Vagina (tissue), 2 donors: Measurements from ENCODE around the gene ERO1B. TPM values are rescaled to one million over a fixed set of nuclear protein-coding genes. Genes with fewer than 3 reads are reported as not detected.
"Not testable (repeated sequence)": the region's sequence is repeated elsewhere in the genome, so short reads cannot be mapped to it uniquely, and the experiment has no call there.

ENCODE experiments used
- DNase-seq, 2 donors: peaks; one replicate each; pipeline ENCODE4 v3.0.0-alpha.2; 2017; ENCODE audit errors: extremely low spot score in 2 of 2
- H3K27ac ChIP-seq: fragments of 200-600 bp; sonication (generic); one replicate; pipeline ENCODE4 v1.5.1; 2019
- H3K27me3 ChIP-seq: fragments of 200-600 bp; sonication (generic); one replicate; pipeline ENCODE4 v1.5.1; 2019
- H3K36me3 ChIP-seq, 2 donors: fragments of 200-600 bp; sonication (generic); one replicate each; pipeline ENCODE4 v1.5.1; 2017 to 2019
- H3K4me1 ChIP-seq: fragments of 200-600 bp; sonication (generic); one replicate; pipeline ENCODE4 v1.5.1; 2019
- H3K4me3 ChIP-seq, 2 donors: fragments of 200-600 bp; sonication (generic); 1 replicate in 1 of 2; 2 replicates in 1 of 2; pipeline ENCODE4 v1.5.1; 2016 to 2019
- H3K9me3 ChIP-seq: fragments of 200-600 bp; sonication (generic); one replicate; pipeline ENCODE4 v1.5.1; 2019
- CTCF ChIP-seq, 3 experiments: fragments of 450-650 bp in 2 of 3; fragments of 200-600 bp in 1 of 3; sonication (generic) in 1 of 3; IDR thresholded peaks; one replicate each; pipeline ENCODE4 v1.5.1; 2017 to 2019; ENCODE audit warnings: antibody characterized with exemption in 3 of 3, mild to moderate bottlenecking in 2 of 3, moderate library complexity in 2 of 3
- POLR2A ChIP-seq, 2 donors: fragments of 450-650 bp; IDR thresholded peaks; one replicate each; pipeline ENCODE4 v1.6.1; 2017; ENCODE audit warnings: antibody characterized with exemption in 2 of 2, mild to moderate bottlenecking in 2 of 2, moderate library complexity in 2 of 2
- POLR2AphosphoS5 ChIP-seq, 2 donors: sonication (generic); formaldehyde crosslinking; IDR thresholded peaks; one replicate each; pipeline ENCODE4 v1.9.0; 2017; ENCODE audit warnings: antibody characterized with exemption in 2 of 2, mild to moderate bottlenecking in 2 of 2, low read depth in 1 of 2; ENCODE audit not compliant: insufficient read depth in 1 of 2
- intact Hi-C: fragments of 100-400 bp; cut with DNase I; formaldehyde crosslinking; loops from one replicate; pipeline ENCODE4 v1.15.1; 2023
- total RNA-seq: library from RNA; depleted of rRNA; stranded (reverse); fragments of >200 nt; gene quantifications from one replicate; pipeline ENCODE4 v1.2.3, GENCODE V29; 2016

The ERO1B gene
- total RNA-seq, 1 donor from 2014 or later: 10.3 TPM

GRCh38 chr1:236200925-236201324, 80.8 kb downstream of the ERO1B start:
- H3K9me3 ChIP-seq: peaks cover 7% of the 10 kb centered on the region
- no peaks in the 10 kb centered on the region for H3K27me3 ChIP-seq
- no peak overlapping the region for H3K4me3 ChIP-seq
- no peak overlapping the region for H3K27ac ChIP-seq
- intact Hi-C loops: loop anchor here (1.0 kb wide), 1 partner anchor 14 kb away; no protein-coding TSS in a partner anchor
- no peaks in the 10 kb centered on the region for H3K4me1 ChIP-seq
- no peak for DNase-seq
- TF ChIP-seq POLR2AphosphoS5 (IDR thresholded peaks at IDR 0.05; ENCODE audit: insufficient read depth in 1 of 2, low read depth in 1 of 2) (no peak), CTCF (IDR thresholded peaks at IDR 0.05) (no peak), POLR2A (IDR thresholded peaks at IDR 0.05) (no peak)
- peaks cover 0 to 29% of the 10 kb centered on the region in 2 donors for H3K36me3 ChIP-seq

- TF ChIP-seq POLR2AphosphoS5 (IDR thresholded peaks at IDR 0.05; ENCODE audit: insufficient read depth in 1 of 2, low read depth in 1 of 2): no peak
- TF ChIP-seq POLR2A (IDR thresholded peaks at IDR 0.05): no peak
- TF ChIP-seq CTCF (IDR thresholded peaks at IDR 0.05): no peak
- no peak overlapping the region for H3K27ac ChIP-seq
- H3K9me3 ChIP-seq: no peaks in the 10 kb centered on the region
- H3K36me3 ChIP-seq: peaks cover 0 to 6% of the 10 kb centered on the region in 2 donors
- no peaks in the 10 kb centered on the region for H3K27me3 ChIP-seq
- DNase-seq: no peak
- H3K4me3 ChIP-seq: no peak overlapping the region
- intact Hi-C loops: no loop called here
- no peaks in the 10 kb centered on the region for H3K4me1 ChIP-seq
Observed at GRCh38 chr1:236193184-236193583, 88.6 kb downstream of the ERO1B start.

- H3K4me3 ChIP-seq, intact Hi-C loops, DNase-seq, H3K27me3 ChIP-seq, H3K4me1 ChIP-seq, H3K27ac ChIP-seq, H3K9me3 ChIP-seq: not testable (repeated sequence)
- H3K36me3 ChIP-seq: peaks cover 0 to 10% of the 10 kb centered on the region in 2 donors
Observed at GRCh38 chr1:236188084-236188483, 93.7 kb downstream of the ERO1B start.

GRCh38 chr1:236186471-236186870, 95.3 kb downstream of the ERO1B start:
- intact Hi-C loops, H3K4me1 ChIP-seq: not testable (repeated sequence)

GRCh38 chr1:236185687-236186086, 96.1 kb downstream of the ERO1B start:
- no peaks in the 10 kb centered on the region for H3K27me3 ChIP-seq
- TF ChIP-seq CTCF (IDR thresholded peaks at IDR 0.05) (no peak), POLR2A (IDR thresholded peaks at IDR 0.05) (no peak), POLR2AphosphoS5 (IDR thresholded peaks at IDR 0.05; ENCODE audit: insufficient read depth in 1 of 2, low read depth in 1 of 2) (no peak)
- peaks cover 0 to 13% of the 10 kb centered on the region in 2 donors for H3K36me3 ChIP-seq
- no peak overlapping the region for H3K27ac ChIP-seq
- no peaks in the 10 kb centered on the region for H3K4me1 ChIP-seq
- no peaks in the 10 kb centered on the region for H3K9me3 ChIP-seq
- no peak for DNase-seq
- intact Hi-C loops: no loop called here
- H3K4me3 ChIP-seq: no peak overlapping the region

More at GRCh38 chr1:236186471-236186870, 95.3 kb downstream of the ERO1B start:
- not testable (repeated sequence) for H3K9me3 ChIP-seq, H3K4me3 ChIP-seq, H3K27me3 ChIP-seq, H3K36me3 ChIP-seq, H3K27ac ChIP-seq, DNase-seq

- no peak overlapping the region for H3K4me3 ChIP-seq
- H3K9me3 ChIP-seq: no peaks in the 10 kb centered on the region
- no peak overlapping the region for H3K27ac ChIP-seq
- intact Hi-C loops: no loop called here
- H3K36me3 ChIP-seq: peaks cover 0 to 9% of the 10 kb centered on the region in 2 donors
- no peak for DNase-seq
- no peaks in the 10 kb centered on the region for H3K27me3 ChIP-seq
- no peaks in the 10 kb centered on the region for H3K4me1 ChIP-seq
- TF ChIP-seq POLR2A (IDR thresholded peaks at IDR 0.05) (no peak), CTCF (IDR thresholded peaks at IDR 0.05) (no peak), POLR2AphosphoS5 (IDR thresholded peaks at IDR 0.05; ENCODE audit: insufficient read depth in 1 of 2, low read depth in 1 of 2) (no peak)
Observed at GRCh38 chr1:236181059-236181458, 100.7 kb downstream of the ERO1B start.
